Panc1 (cell line): ENCODE data around the gene RAB4B. TPM values are rescaled to one million over a fixed set of nuclear protein-coding genes. Genes with fewer than 3 reads are reported as not detected.
A peak's percentile ranks its signal among the peaks of the same experiment; 100 is the strongest.

ENCODE experiments used
- ATAC-seq: fragments of 200-7000 bp; cut with Tn5 transposase; 2 replicates; pipeline ENCODE4 v1.9.1; 2020; ENCODE audit warnings: mild to moderate bottlenecking, moderate library complexity
- BruUV-seq: library from RNA; stranded (reverse); fragments of 400-500 nt; replicated peaks from 2 replicates; lab custom pipeline; 2021; lab: Mats Ljungman, UMichigan
- CTCF ChIA-PET: fragments of 300-600 bp; sonication (Branson Sonifier 250); formaldehyde crosslinking; loops from one replicate; lab custom pipeline; 2022; ENCODE audit warnings: antibody characterized with exemption; lab: Charles Lee
- POLR2A ChIA-PET: fragments of 300-600 bp; sonication (Branson Sonifier 250); formaldehyde crosslinking; loops from one replicate; lab custom pipeline; 2022; ENCODE audit warnings: antibody characterized with exemption; lab: Charles Lee
- DNase-seq: peaks from one replicate; pipeline ENCODE4 v3.0.0-alpha.2; 2010; ENCODE audit warnings: low read depth, low spot score
- H3K27ac ChIP-seq: 2 replicates; pipeline ENCODE4 v1.5.1; 2011; ENCODE audit warnings: mild to moderate bottlenecking, low read length, inconsistent platforms
- H3K27me3 ChIP-seq: fragments of 200-500 bp; sonication (Bioruptor generic); 2 replicates; pipeline ENCODE4 v1.6.0; 2014; ENCODE audit warnings: low read length, inconsistent platforms; ENCODE audit not compliant: control insufficient read depth, insufficient read depth
- H3K36me3 ChIP-seq: fragments of 200-500 bp; sonication (Bioruptor generic); 2 replicates; pipeline ENCODE4 v1.5.1; 2014; ENCODE audit warnings: inconsistent platforms, mild to moderate bottlenecking, low read length, moderate library complexity; ENCODE audit not compliant: control insufficient read depth, insufficient read depth
- H3K4me1 ChIP-seq: 2 replicates; pipeline ENCODE4 v1.5.1; 2011; ENCODE audit warnings: inconsistent platforms, mild to moderate bottlenecking, low read length, moderate library complexity; ENCODE audit not compliant: control insufficient read depth, insufficient read depth
- H3K4me3 ChIP-seq, 2 experiments: 2 replicates each; pipeline ENCODE4 v1.5.1; 2011 to 2012; ENCODE audit warnings: low read depth in 2 of 2, low read length in 2 of 2, mild to moderate bottlenecking in 2 of 2, inconsistent platforms in 1 of 2, moderate library complexity in 1 of 2
- H3K9me3 ChIP-seq: fragments of 200-500 bp; sonication (Bioruptor generic); 2 replicates; pipeline ENCODE4 v1.5.1; 2014; ENCODE audit warnings: low read depth, mild to moderate bottlenecking, inconsistent platforms, low read length, moderate library complexity; ENCODE audit not compliant: control insufficient read depth, insufficient read depth
- CTCF ChIP-seq: fragments of 450-650 bp; IDR thresholded peaks from 2 replicates; pipeline ENCODE4 v1.5.1; 2017; ENCODE audit warnings: mild to moderate bottlenecking
- POLR2AphosphoS5 ChIP-seq: IDR thresholded peaks from 2 replicates; pipeline ENCODE4 v1.6.1; 2012; ENCODE audit warnings: mild to moderate bottlenecking, low read depth, low read length, moderate library complexity
- SIN3A ChIP-seq: IDR thresholded peaks from 2 replicates; pipeline ENCODE4 v1.6.1; 2012; ENCODE audit warnings: low read depth, mild to moderate bottlenecking, low read length, moderate library complexity, borderline replicate concordance; ENCODE audit not compliant: insufficient read depth
- TCF7L2 ChIP-seq: IDR thresholded peaks from 2 replicates; pipeline ENCODE4 v1.6.1; 2011; ENCODE audit warnings: mild to moderate bottlenecking, low read depth, low read length, inconsistent platforms
- in situ Hi-C: cut with HindIII; loops from 2 replicates; pipeline ENCODE4 v1.10.0; 2016; ENCODE audit warnings: low sequenced_read_pairs, low pct_unique_long_range_greater_than_20kb
- intact Hi-C: fragments of 100-400 bp; cut with micrococcal nuclease; formaldehyde crosslinking; loops from one replicate; pipeline ENCODE4 v1.10.0; 2022; ENCODE audit not compliant: unreplicated experiment
- total RNA-seq: library from RNA; stranded (reverse); gene quantifications from one replicate; pipeline ENCODE4 v1.2.1, GENCODE V29; 2021; ENCODE audit not compliant: unreplicated experiment
- TF ChIP-seq, protein P1 (sequence below), 2 experiments: IDR thresholded peaks; 2 replicates each; pipeline ENCODE4 v1.6.1; 2011 to 2012; ENCODE audit warnings: low read depth in 2 of 2, control low read depth in 1 of 2, low read length in 1 of 2, mild to moderate bottlenecking in 1 of 2, moderate library complexity in 1 of 2; ENCODE audit not compliant: insufficient read depth in 1 of 2

Gene RAB4B
- total RNA-seq, 1 experiment from 2014 or later, result 24.8 TPM

- ChIA-PET POLR2A (interaction anchor here (0.6 to 0.7 kb wide), 2 partner anchors 38 to 157 kb away, joined by 3 to 14 read pairs; no protein-coding TSS in a partner anchor), CTCF (no interaction called here)
- BruUV-seq, result no TSS peak
- H3K9me3 ChIP-seq, result no peaks in the 10 kb centered on the region
- H3K4me3 ChIP-seq, result peak overlapping the region; percentile 74 to 97
- intact Hi-C loops, result no loop called here
- H3K4me1 ChIP-seq, result peaks cover 10% of the 10 kb centered on the region
- no peaks in the 10 kb centered on the region for H3K27me3 ChIP-seq
- no peak for TF ChIP-seq SIN3A
- TF ChIP-seq CTCF, result no peak
- no peak for TF ChIP-seq POLR2AphosphoS5
- TF ChIP-seq, protein P1, sequence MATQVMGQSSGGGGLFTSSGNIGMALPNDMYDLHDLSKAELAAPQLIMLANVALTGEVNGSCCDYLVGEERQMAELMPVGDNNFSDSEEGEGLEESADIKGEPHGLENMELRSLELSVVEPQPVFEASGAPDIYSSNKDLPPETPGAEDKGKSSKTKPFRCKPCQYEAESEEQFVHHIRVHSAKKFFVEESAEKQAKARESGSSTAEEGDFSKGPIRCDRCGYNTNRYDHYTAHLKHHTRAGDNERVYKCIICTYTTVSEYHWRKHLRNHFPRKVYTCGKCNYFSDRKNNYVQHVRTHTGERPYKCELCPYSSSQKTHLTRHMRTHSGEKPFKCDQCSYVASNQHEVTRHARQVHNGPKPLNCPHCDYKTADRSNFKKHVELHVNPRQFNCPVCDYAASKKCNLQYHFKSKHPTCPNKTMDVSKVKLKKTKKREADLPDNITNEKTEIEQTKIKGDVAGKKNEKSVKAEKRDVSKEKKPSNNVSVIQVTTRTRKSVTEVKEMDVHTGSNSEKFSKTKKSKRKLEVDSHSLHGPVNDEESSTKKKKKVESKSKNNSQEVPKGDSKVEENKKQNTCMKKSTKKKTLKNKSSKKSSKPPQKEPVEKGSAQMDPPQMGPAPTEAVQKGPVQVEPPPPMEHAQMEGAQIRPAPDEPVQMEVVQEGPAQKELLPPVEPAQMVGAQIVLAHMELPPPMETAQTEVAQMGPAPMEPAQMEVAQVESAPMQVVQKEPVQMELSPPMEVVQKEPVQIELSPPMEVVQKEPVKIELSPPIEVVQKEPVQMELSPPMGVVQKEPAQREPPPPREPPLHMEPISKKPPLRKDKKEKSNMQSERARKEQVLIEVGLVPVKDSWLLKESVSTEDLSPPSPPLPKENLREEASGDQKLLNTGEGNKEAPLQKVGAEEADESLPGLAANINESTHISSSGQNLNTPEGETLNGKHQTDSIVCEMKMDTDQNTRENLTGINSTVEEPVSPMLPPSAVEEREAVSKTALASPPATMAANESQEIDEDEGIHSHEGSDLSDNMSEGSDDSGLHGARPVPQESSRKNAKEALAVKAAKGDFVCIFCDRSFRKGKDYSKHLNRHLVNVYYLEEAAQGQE (IDR thresholded peaks at IDR 0.05; ENCODE audit: insufficient read depth in 1 of 2, low read depth in 2 of 2, low read length in 1 of 2), result no peak
- no peak for TF ChIP-seq TCF7L2
- peaks cover 9% of the 10 kb centered on the region for H3K36me3 ChIP-seq
- in situ Hi-C loops, result no loop called here
- no peak for ATAC-seq
- no peak for DNase-seq
- H3K27ac ChIP-seq, result peak overlapping the region; percentile 98
Measured at GRCh38 chr19:40752257-40752781, 25.7 kb upstream of the RAB4B start.

- peaks cover 4% of the 10 kb centered on the region for H3K4me1 ChIP-seq
- ChIA-PET POLR2A (interaction anchor here (0.7 kb wide), 1 partner anchor 1298 kb away, joined by 5 read pairs; no protein-coding TSS in a partner anchor), CTCF (no interaction called here)
- H3K36me3 ChIP-seq, result peaks cover 11% of the 10 kb centered on the region
- intact Hi-C loops (no loop called here), in situ Hi-C loops (no loop called here)
- ATAC-seq (no peak), DNase-seq (no peak)
- H3K27ac ChIP-seq, result peak overlapping the region; percentile 67
- no peaks in the 10 kb centered on the region for H3K27me3 ChIP-seq
- H3K9me3 ChIP-seq, result no peaks in the 10 kb centered on the region
- no peak for TF ChIP-seq TCF7L2
- TF ChIP-seq CTCF, result no peak
- TF ChIP-seq POLR2AphosphoS5, result no peak
- no peak for TF ChIP-seq SIN3A
- TF ChIP-seq, protein P1 (IDR thresholded peaks at IDR 0.05; ENCODE audit: insufficient read depth in 1 of 2, low read depth in 2 of 2, low read length in 1 of 2), result no peak
- H3K4me3 ChIP-seq, result peak overlapping the region in 1 of 2 experiments; percentile 24; a peak in 1 of 4 replicates
- BruUV-seq, result no TSS peak
Measured at GRCh38 chr19:40754611-40755247, 23.3 kb upstream of the RAB4B start.
